HEK293 (cell line): Measurements from ENCODE around the gene SKAP1.

ENCODE experiments used
- BCL11A ChIP-seq: fragments of 450-650 bp; formaldehyde crosslinking; IDR thresholded peaks from 2 replicates; pipeline ENCODE4 v1.5.1; 2016; ENCODE audit warnings: low read depth, missing biosample characterization, missing genetic modification characterization
- CTCF ChIP-seq: fragments of 450-650 bp; formaldehyde crosslinking; IDR thresholded peaks from 2 replicates; pipeline ENCODE4 v1.5.1; 2016; ENCODE audit warnings: missing biosample characterization, missing genetic modification characterization
- REST ChIP-seq: fragments of 450-650 bp; formaldehyde crosslinking; IDR thresholded peaks from 2 replicates; pipeline ENCODE4 v1.5.1; 2016; ENCODE audit warnings: missing biosample characterization, missing genetic modification characterization
- SP3 ChIP-seq: fragments of 450-650 bp; formaldehyde crosslinking; IDR thresholded peaks from 2 replicates; pipeline ENCODE4 v1.5.1; 2016; ENCODE audit warnings: missing biosample characterization, missing genetic modification characterization
- TCF7L2 ChIP-seq: IDR thresholded peaks from 2 replicates; pipeline ENCODE4 v1.6.1; 2011; ENCODE audit warnings: low read depth, mild to moderate bottlenecking, inconsistent platforms, low read length, moderate library complexity, borderline replicate concordance
- ZBTB26 ChIP-seq: fragments of 450-650 bp; formaldehyde crosslinking; optimal IDR thresholded peaks from 2 replicates; pipeline ENCODE3; 2016; ENCODE audit warnings: missing biosample characterization, mild to moderate bottlenecking, missing genetic modification characterization
- ZBTB49 ChIP-seq: fragments of 450-650 bp; formaldehyde crosslinking; IDR thresholded peaks from 2 replicates; pipeline ENCODE4 v1.5.1; 2016; ENCODE audit warnings: missing biosample characterization, missing genetic modification characterization, low read depth
- ZNF23 ChIP-seq: fragments of 450-650 bp; formaldehyde crosslinking; IDR thresholded peaks from 2 replicates; pipeline ENCODE4 v1.5.1; 2016; ENCODE audit warnings: missing biosample characterization, missing genetic modification characterization, borderline replicate concordance
- ZNF521 ChIP-seq: fragments of 450-650 bp; formaldehyde crosslinking; IDR thresholded peaks from 2 replicates; pipeline ENCODE4 v1.5.1; 2017; ENCODE audit warnings: missing biosample characterization, mild to moderate bottlenecking, missing genetic modification characterization
- ZNF555 ChIP-seq: fragments of 450-650 bp; formaldehyde crosslinking; conservative IDR thresholded peaks from 2 replicates; pipeline ENCODE4 v1.5.1; 2017; ENCODE audit warnings: missing biosample characterization, mild to moderate bottlenecking, missing genetic modification characterization, inconsistent platforms
- ZNF639 ChIP-seq: fragments of 450-650 bp; formaldehyde crosslinking; IDR thresholded peaks from 2 replicates; pipeline ENCODE4 v1.5.1; 2016; ENCODE audit warnings: missing biosample characterization, missing genetic modification characterization
- ZNF830 ChIP-seq: fragments of 450-650 bp; IDR thresholded peaks from 2 replicates; pipeline ENCODE4 v1.5.0; 2018; ENCODE audit warnings: missing biosample characterization, missing genetic modification characterization, low read depth, mild to moderate bottlenecking, moderate library complexity

- no peak for TF ChIP-seq ZNF830 (tag by site-specific recombination)
- TF ChIP-seq BCL11A = no peak
- no peak for TF ChIP-seq ZBTB26 (tag by site-specific recombination)
- TF ChIP-seq CTCF (tag by site-specific recombination) = no peak
- no peak for TF ChIP-seq ZNF521 (tag by site-specific recombination)
- no peak for TF ChIP-seq ZBTB49 (tag by site-specific recombination)
- TF ChIP-seq SP3 (tag by site-specific recombination) = no peak
- no peak for TF ChIP-seq REST
- TF ChIP-seq TCF7L2 = no peak
- no peak for TF ChIP-seq ZNF23
- no peak for TF ChIP-seq ZNF639
- no peak for TF ChIP-seq ZNF555 (tag by site-specific recombination)
Observed at GRCh38 chr17:48326310-48326709, 103.7 kb downstream of the SKAP1 start.
